ENCODE data around the gene TEAD2.

Gene TEAD2

GRCh38 chr19:49362048-49362928 lies at the start of gene TEAD2:
Gene TEAD2, minus strand, starts transcription at chr19:49362416. Its CDS starts 2,341 bp downstream, at chr19:49360075.
- peak; percentile 63 for FAIRE-seq

GRCh38 chr19:49411681-49412326 lies 49.6 kb upstream of the TEAD2 start:
- FAIRE-seq: no peak

GRCh38 chr19:49409441-49410029 lies 47.3 kb upstream of the TEAD2 start:
- no peak for FAIRE-seq

DNA sequence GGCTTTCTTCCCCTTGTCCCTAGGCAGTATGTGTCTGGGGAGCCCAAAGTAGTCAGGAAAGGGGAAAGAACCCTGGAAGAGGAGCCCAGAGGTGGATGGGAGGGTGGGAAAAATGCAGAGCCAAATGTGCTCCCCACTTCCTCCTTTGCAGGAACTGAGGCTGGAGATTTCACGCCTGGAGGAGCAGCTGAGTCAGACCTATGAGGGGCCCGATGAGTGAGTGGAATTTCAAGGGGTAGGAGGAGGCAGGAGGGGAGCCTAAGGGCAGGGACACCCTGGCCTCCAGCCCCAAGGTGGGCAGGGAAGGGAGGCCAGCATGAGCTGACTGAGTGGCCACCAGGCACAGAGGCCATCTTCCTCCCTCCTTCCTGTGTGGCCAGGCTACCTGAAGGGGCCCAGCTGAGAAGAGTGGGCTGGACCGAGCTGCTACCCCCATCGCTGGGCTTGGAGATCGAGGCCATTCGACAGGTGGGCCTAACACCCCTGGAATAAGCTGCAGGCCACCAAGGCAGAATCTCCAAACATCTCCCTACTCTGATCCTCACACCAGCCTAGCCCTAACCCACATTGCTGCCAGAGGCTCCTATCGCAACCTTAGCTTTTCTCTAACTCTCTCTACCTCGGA lies 46.7 kb upstream of the TEAD2 start:
- FAIRE-seq: no peak

GRCh38 chr19:49407482-49408015 lies 45.3 kb upstream of the TEAD2 start:
- FAIRE-seq: no peak

GRCh38 chr19:49407079-49407478 lies 44.9 kb upstream of the TEAD2 start:
- no peak for FAIRE-seq

DNA sequence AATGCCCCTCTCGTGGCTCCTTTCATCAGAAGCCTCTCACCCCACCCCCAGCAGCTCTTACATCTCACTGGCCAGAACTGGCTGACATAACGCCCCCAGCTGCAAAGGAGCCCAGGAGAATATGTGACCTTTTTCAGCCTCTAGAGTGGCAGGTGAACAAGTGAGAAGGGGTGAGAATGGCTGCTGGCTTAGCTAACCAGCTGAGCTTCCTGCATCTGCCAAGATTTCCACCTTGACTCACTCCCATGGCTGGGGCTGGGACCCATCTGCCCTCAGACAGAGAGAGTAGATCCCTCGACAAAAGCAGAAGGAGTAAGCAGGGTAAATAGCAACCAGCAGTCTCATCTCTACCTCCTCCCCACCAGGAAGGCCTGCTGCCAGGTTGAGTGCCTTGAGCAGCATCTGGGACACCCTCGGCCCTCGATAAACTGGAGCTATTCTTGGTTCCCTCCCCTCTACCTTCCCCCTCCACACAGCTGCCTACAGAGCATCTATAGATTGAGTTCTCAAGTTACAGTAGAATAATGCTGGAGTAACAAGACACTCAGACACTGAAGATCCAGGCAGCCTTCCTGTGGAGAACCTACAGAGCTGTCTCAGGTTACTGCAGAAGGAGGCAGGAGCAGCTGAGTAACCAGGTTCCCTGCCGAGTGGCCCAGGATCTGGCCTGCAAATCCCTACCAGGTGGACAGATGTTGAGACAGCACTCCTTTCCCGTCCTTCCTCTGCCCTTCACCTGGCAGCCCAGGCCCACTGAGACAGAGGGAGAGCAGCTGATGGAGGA lies 41.4 kb upstream of the TEAD2 start:
- no peak for FAIRE-seq

DNA sequence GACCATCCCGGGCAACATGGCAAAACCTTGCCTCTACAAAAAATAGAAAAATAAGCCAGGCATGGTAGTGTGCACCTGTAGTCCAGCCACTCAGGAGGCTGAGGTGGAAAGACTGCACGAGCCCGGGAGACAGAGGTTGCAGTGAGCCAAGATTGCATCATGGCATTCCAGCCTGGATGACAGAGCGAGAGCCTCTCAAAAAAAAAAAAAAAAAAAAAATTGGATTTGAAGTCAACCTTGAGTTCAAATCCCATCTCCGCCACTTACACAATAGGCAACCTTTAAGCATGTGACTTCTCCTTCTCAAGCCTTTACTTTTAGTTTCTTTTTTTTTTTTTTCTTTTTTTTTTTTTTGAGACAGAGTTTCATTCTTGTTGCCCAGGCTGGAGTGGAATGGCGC lies 37.8 kb upstream of the TEAD2 start:
- no peak for FAIRE-seq

DNA sequence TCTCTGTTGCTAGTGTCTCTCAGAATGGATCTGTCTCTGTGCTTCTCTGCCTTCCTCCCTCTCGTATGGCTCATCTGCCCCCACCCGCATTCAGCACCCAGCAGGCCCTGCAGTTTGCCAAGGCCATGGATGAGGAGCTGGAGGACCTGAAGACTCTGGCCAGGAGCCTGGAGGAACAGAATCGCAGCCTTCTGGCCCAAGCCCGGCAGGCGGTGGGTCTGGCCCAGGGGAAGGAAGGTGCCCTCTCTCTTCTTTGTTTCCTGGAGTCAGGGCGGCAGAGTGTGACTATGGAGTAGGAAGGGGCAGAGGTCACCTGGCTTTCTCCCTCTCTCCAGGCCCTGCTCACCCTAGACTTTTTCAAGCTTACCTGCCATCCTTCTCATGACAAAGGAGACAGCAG lies 36.7 kb upstream of the TEAD2 start:
- FAIRE-seq: no peak

DNA sequence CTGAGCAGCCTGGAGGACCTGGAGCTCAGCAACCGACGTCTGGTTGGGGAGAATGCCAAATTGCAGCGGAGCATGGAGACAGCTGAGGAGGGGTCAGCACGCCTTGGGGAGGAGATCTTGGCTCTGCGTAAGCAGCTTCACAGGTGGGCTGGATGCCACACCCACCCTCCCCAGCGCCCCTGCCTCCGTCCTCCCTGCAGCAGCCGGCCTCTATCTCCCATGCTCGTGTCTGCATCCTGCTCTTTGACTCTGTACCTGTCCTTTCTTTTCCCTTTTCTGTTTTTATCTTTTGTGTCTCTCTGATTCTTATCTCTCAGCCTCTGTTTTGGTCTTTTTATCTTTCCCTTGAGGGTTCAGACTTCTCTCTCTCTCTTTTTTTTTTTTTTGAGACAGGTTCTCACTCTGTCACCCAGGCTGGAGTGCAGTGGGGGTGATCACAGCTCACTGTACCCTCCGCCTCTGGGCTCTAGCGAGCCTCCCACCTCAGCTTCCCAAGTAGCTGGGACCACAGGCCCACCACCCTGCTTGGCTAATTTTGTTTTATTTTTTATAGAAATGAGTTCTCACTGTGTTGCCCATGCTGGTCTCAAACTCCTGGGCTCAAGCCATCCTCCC lies 35.9 kb upstream of the TEAD2 start:
- no peak for FAIRE-seq

- no peak for FAIRE-seq
These were observed 34.7 kb upstream of the TEAD2 start for GRCh38 chr19:49396738-49397505.

DNA sequence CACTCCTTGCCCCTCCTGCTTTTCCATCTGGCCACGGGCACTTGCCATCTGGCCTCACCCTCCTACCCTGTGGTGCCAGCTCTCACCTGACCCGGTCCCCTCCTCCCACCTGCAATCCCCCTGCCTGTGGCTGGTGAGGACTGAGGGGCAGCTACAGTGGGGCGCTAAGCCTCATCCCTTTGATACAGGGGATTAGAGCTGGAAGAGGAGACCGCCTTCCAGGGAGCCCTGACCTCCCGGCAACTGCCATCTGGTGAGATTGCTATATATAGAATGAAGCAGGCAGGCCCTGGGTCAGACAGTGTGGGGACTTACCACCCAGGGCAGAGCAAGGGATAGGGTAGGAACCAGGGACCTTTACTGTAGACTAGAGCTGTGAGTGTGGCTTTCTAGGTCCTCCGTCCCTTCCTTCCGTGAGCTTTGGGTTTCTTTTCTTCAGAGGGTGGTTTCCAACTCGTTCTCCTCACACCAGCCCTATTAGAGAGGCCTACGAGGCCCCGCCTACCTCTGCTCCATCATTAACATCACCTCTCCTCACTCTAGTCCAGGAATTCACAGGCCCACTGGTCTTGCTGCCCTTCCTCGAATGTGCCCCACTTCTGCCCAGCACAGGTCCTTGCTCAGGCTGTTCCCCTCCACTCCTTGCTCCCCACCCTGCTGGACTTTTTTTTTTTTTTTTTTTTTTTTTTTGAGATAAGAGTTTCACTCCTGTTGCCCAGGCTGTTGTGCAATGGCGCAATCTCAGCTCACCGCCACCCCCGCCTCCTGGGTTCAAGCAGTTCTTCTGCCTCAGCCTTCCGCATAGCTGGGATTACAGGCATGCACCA lies 33.6 kb upstream of the TEAD2 start:
- no peak for FAIRE-seq

- FAIRE-seq: no peak
These were observed 31.7 kb upstream of the TEAD2 start for GRCh38 chr19:49393881-49394280.

- FAIRE-seq: no peak
These were observed 29.6 kb upstream of the TEAD2 start for GRCh38 chr19:49391581-49392399.

DNA sequence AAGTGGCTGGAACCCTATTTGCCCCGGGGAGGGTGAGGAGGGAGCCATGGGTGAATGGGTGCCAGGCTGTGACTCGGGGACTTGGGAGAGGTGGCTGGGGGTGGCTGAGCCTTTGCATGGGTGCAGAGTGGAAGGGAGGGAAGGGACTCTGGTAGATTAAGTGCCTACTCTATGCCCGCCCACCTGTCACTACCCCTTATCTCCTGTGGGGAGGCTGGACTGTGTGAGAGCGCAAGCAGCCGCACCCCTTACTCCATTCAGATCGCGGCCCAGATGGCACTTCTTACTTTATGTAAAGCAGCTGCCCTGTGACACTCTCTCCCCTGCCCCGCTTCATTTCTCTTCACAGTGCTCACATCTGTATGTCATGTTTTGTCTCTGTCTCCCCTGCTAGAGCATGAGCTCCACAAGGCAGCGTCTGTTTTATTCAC lies 28.7 kb upstream of the TEAD2 start:
- FAIRE-seq: no peak

GRCh38 chr19:49390131-49390928 lies 28.1 kb upstream of the TEAD2 start:
- no peak for FAIRE-seq

DNA sequence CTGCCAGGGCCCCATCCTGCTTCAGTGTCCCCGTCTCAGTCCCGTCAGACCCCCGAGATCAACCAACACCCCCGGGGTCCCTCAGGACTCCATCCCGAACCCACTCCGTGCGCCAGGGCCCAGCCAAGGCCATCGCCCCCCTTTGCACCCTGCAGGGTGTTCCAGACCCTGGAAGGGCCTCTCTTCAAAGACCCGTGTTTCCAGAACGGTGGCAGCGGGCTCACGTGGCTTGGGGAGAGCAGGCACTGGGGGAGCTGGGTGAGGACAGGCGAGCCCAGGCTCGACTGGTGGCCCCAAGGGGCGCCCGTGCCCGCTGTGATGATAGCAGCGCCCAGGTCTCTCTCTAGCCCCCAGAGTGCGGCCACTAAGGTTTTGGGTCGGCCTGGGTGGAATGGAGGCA lies 27.2 kb upstream of the TEAD2 start:
- FAIRE-seq: no peak

DNA sequence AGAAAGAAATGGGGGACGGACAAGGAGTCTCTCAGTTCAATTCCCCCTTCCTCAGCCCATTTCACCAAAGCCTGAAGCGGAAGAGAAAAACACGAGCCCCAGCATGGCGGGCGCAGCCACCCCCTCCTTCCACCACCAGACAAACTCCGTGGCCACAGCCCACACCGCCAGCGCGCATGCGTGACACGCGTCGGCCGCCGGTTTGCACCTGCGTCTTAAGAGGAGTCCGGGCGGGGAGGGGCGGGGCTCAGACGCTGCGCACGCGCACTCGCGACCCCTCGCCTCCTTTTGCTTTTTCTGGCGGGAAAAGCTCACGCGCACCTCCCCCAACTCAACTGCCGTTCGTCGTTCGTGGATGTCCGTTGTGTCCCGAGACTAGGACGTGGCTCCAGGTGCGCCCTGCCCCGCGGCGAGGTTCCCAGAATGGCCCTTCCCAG lies 25.7 kb upstream of the TEAD2 start, which contains the start of gene KASH5:
TSS of gene KASH5 (plus strand) at position 314 of the 437 bp plus-strand sequence. CDS start 2,635 bp downstream, outside the sequence.
- no peak for FAIRE-seq
